Stimulated activated memory B cell treated with anti-CD40 and anti-IgM and Interleukin-4, amounts not matched to agents 10 μg/mL and 1 μg/mL and 100 μg/mL, for 72 hours (primary cell): ENCODE data around the gene GPR87.

ENCODE experiments used
- ATAC-seq: fragments of 150-1000 bp; cut with Tn5 transposase; 2 replicates; pipeline ENCODE4 v1.10.0; 2021
- H3K27ac Mint-ChIP-seq: one replicate; pipeline ENCODE4 v1.8.0; 2022; ENCODE audit warnings: mild to moderate bottlenecking, mixed read lengths
- H3K27me3 Mint-ChIP-seq: one replicate; pipeline ENCODE4 v1.8.0; 2022; ENCODE audit warnings: mixed read lengths
- H3K36me3 Mint-ChIP-seq: one replicate; pipeline ENCODE4 v1.8.0; 2022; ENCODE audit warnings: mixed read lengths
- H3K4me1 Mint-ChIP-seq: one replicate; pipeline ENCODE4 v1.8.0; 2022; ENCODE audit warnings: mixed read lengths
- H3K4me3 Mint-ChIP-seq: one replicate; pipeline ENCODE4 v1.8.0; 2022; ENCODE audit warnings: mild to moderate bottlenecking, moderate library complexity, mixed read lengths
- H3K9me3 Mint-ChIP-seq: one replicate; pipeline ENCODE4 v1.8.0; 2022; ENCODE audit warnings: mixed read lengths

GPR87 gene

DNA sequence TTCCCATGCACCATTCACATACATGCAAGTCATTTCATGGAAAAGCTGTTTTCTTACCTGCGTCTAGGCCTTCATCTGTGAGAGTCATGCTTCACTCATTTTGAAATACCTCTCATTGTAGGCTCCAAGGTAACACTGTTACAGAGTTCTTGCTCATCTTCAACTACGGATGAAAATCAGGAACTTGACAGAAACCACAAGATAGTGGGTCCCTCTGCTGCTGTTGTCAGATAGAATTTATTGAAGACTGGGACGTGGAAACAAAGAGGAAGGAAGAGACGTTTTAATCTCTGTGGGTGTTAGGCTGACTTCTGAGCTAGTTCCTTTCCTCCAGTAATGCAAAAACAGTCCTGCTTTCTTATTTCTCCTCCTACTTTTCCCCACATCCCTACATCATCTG lies 38.4 kb downstream of the GPR87 start, which contains the start of gene P2RY14:
Gene P2RY14, minus strand, starts transcription at position 313 of the 400 bp plus-strand sequence. CDS start 64,226 bp downstream, outside the sequence.
- Mint-ChIP-seq H3K36me3 (no peaks in the 10 kb centered on the region), H3K27me3 (no peaks in the 10 kb centered on the region), H3K4me3 (no peak within 1 kb of the TSS), H3K9me3 (no peaks in the 10 kb centered on the region), H3K27ac (peak within 1 kb of the TSS; percentile 58), H3K4me1 (peaks cover 58% of the 10 kb centered on the region)
- peak; percentile 79 for ATAC-seq

DNA sequence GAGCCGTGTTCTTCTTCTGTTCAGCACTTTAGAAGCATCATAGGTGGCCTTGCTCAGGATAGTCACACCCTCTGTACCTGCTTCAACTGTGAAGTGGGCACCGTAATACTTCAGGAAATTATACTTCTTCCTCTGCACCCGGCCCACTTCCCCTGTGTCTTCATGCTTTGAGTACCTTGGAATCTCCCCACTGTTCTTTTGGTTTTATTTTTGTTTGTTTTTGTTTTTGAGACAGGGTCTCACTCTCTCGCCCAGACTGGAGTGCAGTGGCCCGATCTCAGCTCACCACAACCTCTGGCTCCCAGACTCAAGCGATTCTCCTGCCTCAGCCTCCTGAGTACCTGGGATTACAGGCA lies 40.0 kb downstream of the GPR87 start:
- H3K4me1 Mint-ChIP-seq, result peaks cover 58% of the 10 kb centered on the region
- H3K4me3 Mint-ChIP-seq, result peak overlapping the region; percentile 49
- H3K27me3 Mint-ChIP-seq, result no peaks in the 10 kb centered on the region
- H3K9me3 Mint-ChIP-seq, result no peaks in the 10 kb centered on the region
- ATAC-seq, result peak; percentile 89
- H3K36me3 Mint-ChIP-seq, result no peaks in the 10 kb centered on the region
- H3K27ac Mint-ChIP-seq, result peak overlapping the region; percentile 69

DNA sequence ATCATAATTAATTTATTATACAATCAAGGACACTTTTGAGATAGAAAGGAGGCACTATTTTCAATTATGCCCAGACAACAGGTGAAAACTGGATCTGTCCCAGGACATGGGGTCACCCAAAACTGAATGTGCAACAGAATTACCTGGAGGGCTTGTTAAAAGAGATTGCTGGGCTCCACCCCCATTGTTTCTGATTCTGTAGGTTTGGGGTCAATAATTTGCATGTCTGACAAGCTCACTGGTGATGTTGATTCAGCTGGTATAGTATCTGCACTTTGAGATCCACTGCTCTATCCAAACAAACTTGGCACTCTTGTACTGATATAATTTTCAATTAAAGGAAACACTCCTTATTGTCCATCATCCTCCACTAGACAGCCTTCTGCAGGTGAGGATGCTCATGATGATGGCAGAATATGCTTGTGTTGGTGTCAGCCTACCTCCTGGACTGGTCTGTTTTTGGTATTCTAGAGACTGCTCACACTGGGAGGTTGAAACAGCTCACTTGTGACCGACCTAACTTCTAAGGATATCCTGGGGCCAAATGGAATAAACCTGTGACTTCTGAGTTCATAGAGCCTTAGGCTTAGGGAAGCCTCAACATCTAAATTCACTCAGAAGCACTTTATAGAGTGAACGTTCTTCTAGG lies 40.5 kb downstream of the GPR87 start:
- Mint-ChIP-seq H3K27ac (peak overlapping the region; percentile 69), H3K4me3 (no peak overlapping the region), H3K36me3 (no peaks in the 10 kb centered on the region), H3K9me3 (no peaks in the 10 kb centered on the region), H3K4me1 (peaks cover 58% of the 10 kb centered on the region), H3K27me3 (no peaks in the 10 kb centered on the region)
- no peak for ATAC-seq

DNA sequence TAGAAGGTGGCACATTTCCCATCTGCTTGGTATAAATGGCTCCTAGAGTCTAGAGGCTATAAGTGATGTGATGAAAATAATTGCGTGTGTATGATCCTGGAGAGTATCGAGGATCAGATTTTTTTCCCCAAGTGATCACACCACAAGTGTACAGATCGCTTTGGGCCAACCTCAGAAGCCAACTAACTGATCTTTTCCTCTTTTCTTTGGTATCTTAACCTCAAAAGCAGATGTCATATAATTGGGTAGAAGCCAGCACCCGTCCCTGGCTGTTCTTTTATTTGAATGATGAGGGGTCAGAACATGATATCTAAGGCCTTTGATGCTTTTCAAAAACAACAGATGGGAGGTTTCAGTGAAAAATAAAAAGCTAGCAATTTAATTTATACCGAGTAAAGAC lies 41.5 kb downstream of the GPR87 start:
- H3K4me3 Mint-ChIP-seq, result no peak overlapping the region
- H3K9me3 Mint-ChIP-seq, result no peaks in the 10 kb centered on the region
- H3K27ac Mint-ChIP-seq, result peak overlapping the region; percentile 69

DNA sequence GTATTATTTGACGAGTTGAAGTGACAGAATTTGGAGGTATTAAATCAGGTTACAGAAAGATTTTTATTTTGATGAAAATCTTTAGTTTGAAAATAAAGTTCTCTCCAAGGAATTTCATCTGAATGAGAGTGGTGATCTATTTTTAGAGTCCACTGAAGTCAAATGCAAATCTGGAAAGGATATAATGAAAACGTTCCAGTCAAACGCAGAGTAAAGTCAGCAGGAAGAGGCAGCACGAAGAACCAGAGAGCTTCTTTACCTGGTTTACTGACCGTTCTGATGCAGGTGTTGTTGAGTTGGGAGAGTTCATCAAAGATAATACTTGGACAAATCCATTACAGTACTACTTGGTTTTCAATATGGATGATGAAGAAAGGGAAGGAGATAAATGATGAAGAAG lies 47.0 kb downstream of the GPR87 start:
- Mint-ChIP-seq H3K9me3 (no peaks in the 10 kb centered on the region), H3K27me3 (no peaks in the 10 kb centered on the region), H3K36me3 (no peaks in the 10 kb centered on the region), H3K4me3 (no peak overlapping the region), H3K4me1 (peaks cover 52% of the 10 kb centered on the region), H3K27ac (no peak overlapping the region)
- ATAC-seq, result no peak

More for the DNA sequence above, 41.5 kb downstream of the GPR87 start:
- ATAC-seq, result no peak
- Mint-ChIP-seq H3K27me3 (no peaks in the 10 kb centered on the region), H3K4me1 (peaks cover 58% of the 10 kb centered on the region), H3K36me3 (no peaks in the 10 kb centered on the region)

DNA sequence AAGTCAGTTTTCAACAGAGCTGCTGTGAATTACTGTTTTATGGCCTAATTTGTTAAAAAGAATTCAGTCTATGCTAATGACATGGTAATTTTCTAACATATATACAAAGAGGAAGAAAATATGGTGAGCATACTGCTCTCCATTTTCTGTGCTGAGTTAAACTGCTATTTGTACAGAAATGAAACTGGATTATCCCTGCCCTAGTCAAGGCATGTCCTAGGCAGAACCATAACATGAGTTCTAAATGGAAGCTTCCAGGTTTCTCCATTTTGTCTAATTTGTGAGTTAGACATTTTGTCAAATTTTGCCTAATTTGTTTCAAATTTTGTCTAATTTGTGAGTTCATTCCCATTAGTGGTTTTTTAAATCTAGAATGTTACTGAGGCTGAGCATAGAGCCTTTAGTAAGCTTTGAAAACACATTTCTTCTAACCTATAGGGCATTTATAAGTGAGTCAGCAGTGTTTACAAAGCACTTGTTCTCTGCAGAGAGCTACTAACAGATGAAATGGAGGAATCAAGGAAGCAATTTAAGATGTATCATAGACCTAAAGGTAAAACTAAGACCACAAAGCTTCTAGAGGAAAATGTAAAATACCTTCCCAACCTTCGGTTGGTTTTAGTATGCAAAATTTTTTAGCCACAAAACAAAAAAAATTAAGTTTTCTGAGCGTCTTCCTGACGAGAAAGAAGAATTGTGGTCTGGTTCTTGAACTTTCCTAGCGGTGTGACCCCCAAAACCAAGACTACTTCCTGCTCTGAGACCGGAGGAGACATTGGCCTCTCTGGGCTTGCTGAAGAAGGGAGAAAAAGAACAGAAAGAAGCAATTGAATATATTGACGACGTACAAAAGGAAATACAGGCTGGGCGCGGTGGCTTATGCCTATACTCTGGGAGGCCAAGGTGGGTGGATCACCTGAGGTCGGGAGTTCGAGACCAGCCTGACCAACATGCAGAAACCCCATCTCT lies 48.1 kb downstream of the GPR87 start:
- peak; percentile 46 for ATAC-seq
- Mint-ChIP-seq H3K36me3 (no peaks in the 10 kb centered on the region), H3K4me1 (peaks cover 43% of the 10 kb centered on the region), H3K4me3 (peak overlapping the region; percentile 10), H3K27ac (peak overlapping the region; percentile 80), H3K27me3 (no peaks in the 10 kb centered on the region), H3K9me3 (no peaks in the 10 kb centered on the region)

DNA sequence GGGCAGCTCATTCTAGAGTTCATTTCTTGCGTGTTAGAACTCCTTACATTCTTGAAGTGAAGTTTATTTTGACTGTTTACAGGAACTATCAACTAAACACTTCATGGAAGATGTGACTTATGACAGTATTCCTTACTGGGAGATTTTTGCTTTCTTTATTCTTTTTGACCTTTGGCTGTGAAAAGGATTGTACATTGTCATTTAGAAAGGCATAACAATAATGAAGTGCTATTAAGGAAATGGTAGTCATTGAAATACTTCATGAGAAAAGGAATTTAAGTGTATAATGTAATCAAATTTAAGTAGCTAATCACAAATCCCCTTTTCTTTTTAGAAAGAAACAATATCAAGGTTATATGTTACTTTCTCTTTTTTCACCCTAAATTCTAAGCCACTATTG lies 49.6 kb downstream of the GPR87 start:
- no peaks in the 10 kb centered on the region for H3K36me3 Mint-ChIP-seq
- ATAC-seq, result no peak
- no peak overlapping the region for H3K27ac Mint-ChIP-seq
- H3K9me3 Mint-ChIP-seq, result no peaks in the 10 kb centered on the region
- H3K27me3 Mint-ChIP-seq, result no peaks in the 10 kb centered on the region
- H3K4me3 Mint-ChIP-seq, result no peak overlapping the region
- peaks cover 43% of the 10 kb centered on the region for H3K4me1 Mint-ChIP-seq

DNA sequence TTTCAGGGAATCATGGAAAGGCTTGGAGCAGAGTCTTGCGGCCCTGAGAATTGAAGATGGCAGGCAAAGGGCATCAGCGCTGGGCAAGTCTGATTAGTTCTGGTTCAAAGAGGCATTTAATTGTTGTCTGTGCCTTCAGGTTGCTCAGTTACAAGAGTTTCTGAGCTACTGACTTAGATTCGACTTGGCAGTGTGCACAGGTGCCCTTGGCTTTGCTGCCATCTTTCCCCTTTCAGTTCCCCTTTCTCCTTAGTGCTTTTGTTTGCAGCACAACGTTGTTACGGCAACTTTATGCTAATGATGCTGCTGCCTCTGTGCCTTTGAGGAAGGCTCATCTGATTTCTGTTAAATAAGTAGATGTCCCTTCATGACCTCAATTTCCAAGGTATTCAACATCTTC lies 50.8 kb downstream of the GPR87 start:
- Mint-ChIP-seq H3K4me3 (no peak overlapping the region), H3K9me3 (no peaks in the 10 kb centered on the region), H3K36me3 (no peaks in the 10 kb centered on the region), H3K27me3 (peaks cover 4% of the 10 kb centered on the region), H3K27ac (peak overlapping the region; percentile 90), H3K4me1 (peaks cover 43% of the 10 kb centered on the region)
- peak; percentile 98 for ATAC-seq

DNA sequence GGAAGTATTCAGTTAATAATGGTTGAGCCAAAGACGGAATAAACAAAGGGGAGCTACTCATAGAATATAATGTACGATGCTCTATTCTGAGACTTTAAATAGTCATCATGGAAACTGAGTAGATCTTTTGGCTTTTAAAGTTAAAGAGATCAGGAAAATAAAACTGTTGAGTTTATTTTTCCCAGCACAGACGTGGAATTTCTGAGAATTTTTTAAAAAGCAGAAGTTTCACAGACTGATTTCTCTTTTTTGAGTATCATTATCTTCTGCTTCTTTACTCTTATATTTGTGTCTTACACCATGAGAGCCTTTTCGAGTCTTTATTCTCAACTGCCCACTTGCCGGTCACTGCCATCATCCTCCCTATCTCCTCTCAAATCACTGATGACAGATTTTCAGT lies 51.5 kb downstream of the GPR87 start:
- ATAC-seq, result no peak
- Mint-ChIP-seq H3K9me3 (no peaks in the 10 kb centered on the region), H3K27ac (peak overlapping the region; percentile 90), H3K4me1 (peaks cover 42% of the 10 kb centered on the region), H3K4me3 (no peak overlapping the region), H3K36me3 (no peaks in the 10 kb centered on the region), H3K27me3 (peaks cover 10% of the 10 kb centered on the region)

DNA sequence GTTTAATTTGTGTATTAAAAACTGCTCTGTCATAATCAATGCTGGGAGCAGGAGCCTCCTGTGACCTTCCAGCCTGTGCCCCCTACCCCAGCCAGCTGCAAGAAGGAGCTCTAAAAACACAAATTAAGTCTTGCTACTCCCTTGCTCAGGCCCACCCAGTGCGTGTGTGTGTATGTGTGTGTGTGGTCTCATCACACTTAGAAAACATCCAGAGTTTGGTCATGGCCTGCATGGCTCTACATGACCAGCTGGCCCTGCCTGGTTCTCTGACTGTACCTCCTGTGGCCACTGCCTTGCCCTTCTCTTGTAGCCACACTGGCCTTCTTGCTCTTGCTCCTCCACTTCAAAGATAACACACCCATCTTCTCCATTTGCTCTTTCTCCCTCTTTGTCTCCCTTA lies 52.0 kb downstream of the GPR87 start:
- Mint-ChIP-seq H3K4me1 (peaks cover 36% of the 10 kb centered on the region), H3K27me3 (peaks cover 10% of the 10 kb centered on the region), H3K27ac (peak overlapping the region; percentile 90), H3K4me3 (no peak overlapping the region), H3K9me3 (no peaks in the 10 kb centered on the region), H3K36me3 (no peaks in the 10 kb centered on the region)
- ATAC-seq, result no peak

DNA sequence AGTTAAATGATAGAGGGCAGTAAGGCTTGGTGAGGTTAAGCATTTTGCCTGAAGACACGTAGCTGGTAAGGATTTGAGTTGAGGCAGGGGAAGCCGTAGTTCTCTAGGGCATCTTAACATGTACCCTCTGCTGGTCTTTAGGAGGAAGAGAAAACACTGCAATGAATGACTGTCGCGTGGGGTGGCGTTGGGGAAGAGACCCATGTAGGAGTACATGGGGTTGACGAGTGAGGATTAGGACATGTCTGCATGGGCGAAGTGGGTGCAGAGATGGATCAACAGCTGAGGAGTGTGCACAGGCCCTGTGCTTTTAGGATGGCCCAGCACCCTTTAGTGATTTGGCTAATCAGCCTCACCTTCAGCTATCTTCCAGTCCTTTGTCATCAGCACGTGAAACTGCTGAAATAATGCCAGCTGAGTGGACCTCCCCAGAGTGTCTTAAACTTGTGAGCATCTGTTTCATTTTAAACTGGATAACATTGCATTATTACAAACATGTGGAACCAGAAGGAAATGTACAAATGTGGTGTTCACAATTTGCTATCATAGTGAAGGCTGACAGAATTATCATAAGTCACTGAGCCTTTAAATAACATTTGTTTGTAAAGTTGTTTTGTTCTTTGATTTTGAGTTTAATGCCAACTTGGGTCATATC lies 53.6 kb downstream of the GPR87 start:
- H3K9me3 Mint-ChIP-seq, result no peaks in the 10 kb centered on the region
- no peak overlapping the region for H3K4me3 Mint-ChIP-seq
- H3K4me1 Mint-ChIP-seq, result peaks cover 23% of the 10 kb centered on the region
- peaks cover 10% of the 10 kb centered on the region for H3K27me3 Mint-ChIP-seq
- H3K36me3 Mint-ChIP-seq, result no peaks in the 10 kb centered on the region
- no peak for ATAC-seq
- H3K27ac Mint-ChIP-seq, result no peak overlapping the region

DNA sequence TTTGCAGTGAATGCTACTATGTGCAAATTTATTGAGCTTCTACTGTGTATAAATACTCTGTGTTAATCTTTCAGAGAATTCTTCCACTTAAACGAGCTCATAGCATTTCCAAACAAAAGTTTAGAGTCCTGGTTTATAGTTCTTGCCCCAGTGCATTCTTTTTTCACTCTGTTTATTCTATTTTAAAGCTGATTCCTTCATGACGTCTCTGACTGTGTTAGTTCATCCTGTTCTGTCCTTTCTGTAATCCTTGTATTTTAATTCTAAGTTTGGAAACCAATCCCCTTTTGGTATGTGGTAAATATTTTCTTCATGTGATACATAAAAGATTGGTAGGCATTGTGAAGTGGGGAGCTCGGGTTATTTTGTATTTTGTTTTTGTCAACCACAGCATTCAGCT lies 57.0 kb downstream of the GPR87 start:
- no peak for ATAC-seq
- Mint-ChIP-seq H3K9me3 (no peaks in the 10 kb centered on the region), H3K27ac (no peak overlapping the region), H3K4me3 (no peak overlapping the region), H3K4me1 (peaks cover 2% of the 10 kb centered on the region), H3K27me3 (peaks cover 10% of the 10 kb centered on the region), H3K36me3 (no peaks in the 10 kb centered on the region)

DNA sequence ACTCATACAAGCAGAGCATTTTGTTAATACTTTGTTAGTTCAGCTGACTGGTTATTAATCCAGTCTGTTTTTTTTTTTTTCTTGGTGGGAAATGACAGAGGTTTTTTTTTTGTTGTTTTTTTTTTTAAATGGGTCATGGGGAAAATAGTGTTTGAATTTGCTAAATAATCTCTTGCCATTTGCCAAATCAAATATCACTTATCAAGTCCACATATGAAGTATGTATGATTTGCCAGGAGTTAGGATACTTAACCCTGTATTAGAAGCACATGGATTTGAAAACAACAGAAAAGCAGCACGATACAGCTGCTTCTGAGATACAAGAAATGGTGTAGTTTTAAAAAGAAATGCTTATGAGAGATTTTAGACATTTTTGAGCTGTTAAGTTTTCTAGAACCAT lies 59.9 kb downstream of the GPR87 start:
- Mint-ChIP-seq H3K27me3 (peaks cover 10% of the 10 kb centered on the region), H3K9me3 (no peaks in the 10 kb centered on the region), H3K4me3 (no peak overlapping the region), H3K36me3 (no peaks in the 10 kb centered on the region), H3K4me1 (no peaks in the 10 kb centered on the region), H3K27ac (no peak overlapping the region)
- ATAC-seq, result no peak

DNA sequence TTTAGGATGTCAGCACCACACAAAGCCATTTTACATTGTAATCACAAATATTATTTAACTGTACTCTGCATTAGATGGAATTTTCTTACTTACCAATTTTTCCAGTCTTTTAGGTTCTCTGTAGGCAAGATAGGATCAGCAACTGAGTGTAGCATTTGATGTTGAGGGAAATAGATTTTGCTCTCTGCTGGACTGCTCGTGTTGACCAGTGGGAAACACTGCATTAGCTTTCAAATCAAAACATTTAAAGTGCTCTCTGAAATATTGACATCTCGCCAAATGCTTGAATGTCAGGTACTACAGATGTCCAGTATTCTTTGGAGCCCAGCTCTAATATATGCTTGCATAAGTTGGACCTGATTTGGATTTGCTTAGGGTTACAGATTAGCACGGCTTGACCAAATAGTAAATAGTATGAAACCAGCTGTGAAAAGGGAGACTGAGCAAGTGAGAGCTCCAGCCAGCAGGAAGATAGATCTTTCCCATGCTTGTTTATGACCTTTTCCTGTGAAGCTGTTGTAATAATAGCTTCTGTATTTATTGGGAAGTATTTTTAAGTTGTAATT lies 67.8 kb downstream of the GPR87 start:
- H3K27me3 Mint-ChIP-seq, result no peaks in the 10 kb centered on the region
- ATAC-seq, result no peak
- no peaks in the 10 kb centered on the region for H3K9me3 Mint-ChIP-seq
- no peak overlapping the region for H3K27ac Mint-ChIP-seq
- no peaks in the 10 kb centered on the region for H3K4me1 Mint-ChIP-seq
- H3K4me3 Mint-ChIP-seq, result no peak overlapping the region
- no peaks in the 10 kb centered on the region for H3K36me3 Mint-ChIP-seq
